Suprapubic skin (tissue), 3 donors: ENCODE measurements around the gene DENND10.

Experiments
- CTCF ChIP-seq, 2 donors: fragments of 200-600 bp in 1 of 2; fragments of 450-650 bp in 1 of 2; sonication (generic) in 1 of 2; IDR thresholded peaks; one replicate each; pipeline ENCODE4 v1.5.1; 2016 to 2019; ENCODE audit warnings: antibody characterized with exemption in 2 of 2, mild to moderate bottlenecking in 1 of 2, moderate library complexity in 1 of 2
- EP300 ChIP-seq: sonication (generic); formaldehyde crosslinking; IDR thresholded peaks from one replicate; pipeline ENCODE4 v1.6.1; 2017; ENCODE audit warnings: antibody characterized with exemption
- POLR2A ChIP-seq, 2 donors: fragments of 450-650 bp; IDR thresholded peaks; one replicate each; pipeline ENCODE4 v1.6.1; 2017; ENCODE audit warnings: antibody characterized with exemption in 2 of 2, mild to moderate bottlenecking in 2 of 2, moderate library complexity in 2 of 2

- TF ChIP-seq POLR2A (IDR thresholded peaks at IDR 0.05): no peak
- no peak for TF ChIP-seq CTCF (IDR thresholded peaks at IDR 0.05)
- TF ChIP-seq EP300: no peak
Observed at GRCh38 chr10:119161680-119162451, 58.0 kb downstream of the DENND10 start.
